GM08714 (cell line): ENCODE measurements around the gene ZCCHC13.
"Not testable (repeated sequence)": the region's sequence is repeated elsewhere in the genome, so short reads cannot be mapped to it uniquely, and the experiment has no call there.

Source experiments
- H3K4me3 ChIP-seq: fragments of 200-500 bp; sonication (Bioruptor generic); 2 replicates; pipeline ENCODE4 v1.5.1; 2014; ENCODE audit warnings: mild to moderate bottlenecking, low read length, inconsistent platforms
- ZNF274 ChIP-seq: IDR thresholded peaks from 2 replicates; pipeline ENCODE4 v1.6.1; 2012; ENCODE audit warnings: mild to moderate bottlenecking, low read depth, low read length

Gene ZCCHC13

GRCh38 chrX:74304016-74304415, at the start of gene ZCCHC13:
TSS of gene ZCCHC13 (plus strand) at chrX:74304180. CDS start at chrX:74304267, 87 bp downstream.
- no peak for TF ChIP-seq ZNF274
- no peak within 1 kb of the TSS for H3K4me3 ChIP-seq

DNA sequence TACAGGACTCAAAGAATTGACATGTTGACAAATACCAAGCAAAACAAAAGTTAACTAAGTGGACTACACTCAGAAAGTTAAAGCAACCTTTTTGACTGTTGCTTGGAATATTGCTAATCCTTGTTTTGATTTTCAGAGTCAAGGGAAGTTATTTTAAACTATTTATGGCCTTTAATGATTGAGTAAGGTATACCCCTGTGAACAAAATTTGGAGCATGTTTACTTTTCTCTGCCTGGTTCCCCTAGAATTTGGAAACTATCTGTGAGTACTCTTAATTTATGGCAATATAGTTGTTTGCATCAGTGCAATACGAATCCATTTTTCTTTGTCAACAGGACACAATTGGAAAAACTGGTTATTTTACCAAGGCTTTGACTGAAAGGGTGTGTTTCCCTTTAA, 45.9 kb upstream of the ZCCHC13 start:
- not testable (repeated sequence) for H3K4me3 ChIP-seq

- no peak overlapping the region for H3K4me3 ChIP-seq
- no peak for TF ChIP-seq ZNF274
These were observed 44.0 kb upstream of the ZCCHC13 start for GRCh38 chrX:74259885-74260491.

DNA sequence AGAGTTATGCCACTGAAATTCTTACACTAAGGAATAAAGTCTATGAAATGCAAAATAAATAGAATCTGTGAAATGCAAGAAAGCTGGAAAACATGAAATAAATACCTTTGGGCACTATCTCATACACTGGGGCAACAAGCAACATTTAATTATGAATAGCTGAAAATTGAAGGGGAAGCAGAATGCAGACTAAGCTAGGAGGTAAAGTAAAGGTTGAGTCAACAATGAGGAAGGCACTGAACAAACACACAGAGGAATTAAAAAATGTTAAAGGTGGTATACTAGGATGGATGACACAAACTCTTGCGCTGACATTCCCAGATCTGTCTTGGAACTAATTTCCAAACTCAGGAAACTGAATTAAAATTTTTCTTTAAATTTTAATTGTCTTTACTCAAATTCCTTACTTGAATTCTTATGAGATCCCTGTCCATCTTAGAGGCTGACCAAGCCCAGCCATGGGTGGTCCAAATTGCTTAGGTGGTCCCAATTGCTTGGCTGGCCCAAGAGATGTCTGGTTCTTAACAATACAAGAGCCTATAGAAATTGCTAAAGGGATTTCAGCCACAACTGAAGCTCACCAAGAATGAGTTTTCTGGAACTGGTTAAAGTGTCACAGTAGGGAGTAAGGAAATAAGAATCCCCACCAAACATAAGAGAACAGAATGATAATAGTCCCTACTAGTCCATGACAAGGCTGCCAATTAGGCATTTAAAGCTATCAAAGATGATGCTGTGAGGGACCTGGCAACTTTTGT, 41.3 kb upstream of the ZCCHC13 start:
- TF ChIP-seq ZNF274: no peak
- no peak overlapping the region for H3K4me3 ChIP-seq

GRCh38 chrX:74270393-74270792, 33.6 kb upstream of the ZCCHC13 start:
- H3K4me3 ChIP-seq: no peak overlapping the region
- no peak for TF ChIP-seq ZNF274

GRCh38 chrX:74272230-74272629, 31.8 kb upstream of the ZCCHC13 start:
- TF ChIP-seq ZNF274: no peak
- no peak overlapping the region for H3K4me3 ChIP-seq

DNA sequence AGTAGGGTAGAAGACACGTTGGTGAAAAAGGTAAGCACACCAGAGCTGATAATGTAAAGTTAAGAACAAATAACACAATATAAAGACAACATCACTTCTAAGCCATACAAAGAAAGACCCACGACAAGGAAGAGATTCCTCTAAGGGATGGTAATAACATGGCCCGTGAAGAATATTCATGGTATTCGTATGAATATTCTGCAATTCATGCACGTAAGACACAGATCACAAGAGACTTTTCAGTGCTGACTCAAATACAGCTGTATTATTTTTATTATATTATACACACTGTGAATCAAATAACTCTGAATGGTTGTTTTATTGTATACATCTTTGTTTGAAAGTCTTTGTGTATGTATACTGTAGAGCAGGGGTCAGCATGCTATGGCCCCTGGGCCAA, 29.5 kb upstream of the ZCCHC13 start:
- TF ChIP-seq ZNF274: no peak
- H3K4me3 ChIP-seq: no peak overlapping the region

DNA sequence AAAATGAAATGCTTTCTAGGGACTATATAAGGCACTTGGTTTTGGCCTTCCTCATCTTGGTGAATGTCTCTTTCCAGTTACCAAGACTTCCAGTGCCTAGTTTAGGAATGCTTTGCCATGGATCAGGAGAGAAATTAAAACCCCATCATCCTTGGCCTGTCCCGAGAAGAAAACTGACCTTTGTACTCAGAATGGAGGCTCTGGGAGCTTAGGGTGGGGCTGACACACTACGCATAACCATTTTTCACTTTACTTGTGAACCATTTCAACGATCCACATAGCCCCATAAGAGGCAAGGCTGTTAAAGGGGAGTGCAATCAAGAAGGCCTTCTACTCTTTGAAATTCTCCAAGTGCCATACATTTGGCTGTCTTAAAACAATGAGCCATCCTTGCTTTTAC, 26.7 kb upstream of the ZCCHC13 start:
- H3K4me3 ChIP-seq: no peak overlapping the region
- TF ChIP-seq ZNF274: no peak

DNA sequence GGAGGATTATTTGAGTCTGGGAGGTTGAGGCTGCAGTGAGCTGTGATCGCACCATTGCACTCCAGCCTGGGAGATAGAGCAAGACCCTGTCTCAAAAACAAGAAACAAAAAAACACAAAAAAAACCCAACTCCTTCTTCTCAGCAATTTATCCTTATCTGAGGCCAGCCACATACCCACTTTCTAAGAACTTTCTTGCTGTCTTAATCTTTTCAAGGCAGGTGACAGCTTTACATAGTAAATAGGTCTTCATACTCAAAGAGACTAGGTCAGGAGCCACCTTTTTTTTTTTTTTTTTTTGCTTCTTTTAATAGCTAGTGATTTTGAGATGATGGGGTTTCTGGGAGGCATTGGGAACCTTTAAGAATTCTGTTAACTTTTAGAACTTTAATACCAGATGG, 26.1 kb upstream of the ZCCHC13 start:
- no peak overlapping the region for H3K4me3 ChIP-seq
- no peak for TF ChIP-seq ZNF274

DNA sequence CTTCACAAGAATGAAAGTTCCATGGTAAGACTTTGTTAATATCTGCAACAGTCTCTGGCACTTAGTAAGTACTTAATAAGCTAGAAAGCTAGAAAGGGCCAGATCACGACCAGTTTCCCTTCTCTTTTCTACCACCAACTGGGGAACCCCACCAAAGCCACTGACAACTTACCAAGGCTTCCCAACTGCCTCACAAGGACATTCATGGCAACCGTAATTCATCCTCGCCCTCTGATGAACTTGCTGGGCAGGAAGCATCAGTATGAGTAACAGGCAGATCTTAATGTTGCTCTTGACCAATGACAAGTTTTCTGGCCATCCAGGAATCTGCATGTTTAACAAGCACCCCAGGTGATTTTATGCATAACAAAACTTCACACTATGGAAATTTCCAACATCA, 23.2 kb upstream of the ZCCHC13 start:
- no peak overlapping the region for H3K4me3 ChIP-seq
- no peak for TF ChIP-seq ZNF274

DNA sequence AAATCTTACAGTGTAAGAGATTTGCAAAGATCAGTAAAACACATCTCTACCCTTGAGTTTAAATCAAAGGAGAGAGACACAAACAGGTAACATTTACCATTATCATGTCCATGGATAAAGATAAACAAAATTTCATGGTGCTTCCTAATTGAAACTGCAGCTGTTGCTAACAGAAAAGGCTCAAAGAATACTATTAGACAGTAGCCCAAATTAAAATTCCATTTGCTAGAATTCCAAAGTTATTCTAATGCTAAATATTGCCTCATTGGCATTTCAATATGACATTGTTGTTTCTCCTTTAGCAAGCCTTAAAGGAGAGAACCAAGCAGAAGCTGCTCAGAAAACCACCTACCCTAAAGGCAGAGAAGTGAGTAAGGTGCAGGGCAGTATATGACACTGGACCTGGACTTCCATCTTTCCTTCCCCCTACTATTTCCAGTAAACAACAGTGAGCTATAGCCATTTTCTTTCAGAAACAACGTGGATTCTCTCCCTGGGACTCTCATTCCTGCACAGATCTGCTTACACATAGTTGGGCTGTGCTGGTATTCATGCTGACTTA, 19.5 kb upstream of the ZCCHC13 start:
- no peak for TF ChIP-seq ZNF274
- H3K4me3 ChIP-seq: no peak overlapping the region

- no peak for TF ChIP-seq ZNF274
- no peak overlapping the region for H3K4me3 ChIP-seq
These were observed 16.8 kb upstream of the ZCCHC13 start for GRCh38 chrX:74286950-74287740.

DNA sequence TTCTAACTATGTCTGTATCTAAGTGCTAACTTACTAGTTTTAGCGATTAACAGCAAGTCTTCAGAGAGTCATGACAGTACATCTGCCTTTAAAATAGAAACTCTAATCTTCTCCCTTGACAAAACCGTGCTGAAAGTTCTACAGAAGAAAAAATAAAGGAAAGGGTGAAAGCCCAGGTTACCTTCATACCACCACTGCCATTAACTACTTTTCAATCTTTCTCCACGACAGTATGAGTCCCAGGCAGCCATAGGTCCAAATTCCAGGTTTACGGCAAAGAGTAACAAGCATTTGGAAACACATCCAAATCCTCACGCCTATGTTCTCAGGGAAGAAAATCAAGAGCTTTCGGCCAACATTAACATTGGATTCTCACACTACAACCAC, 12.4 kb upstream of the ZCCHC13 start:
- H3K4me3 ChIP-seq: peak overlapping the region; percentile 68
- no peak for TF ChIP-seq ZNF274

DNA sequence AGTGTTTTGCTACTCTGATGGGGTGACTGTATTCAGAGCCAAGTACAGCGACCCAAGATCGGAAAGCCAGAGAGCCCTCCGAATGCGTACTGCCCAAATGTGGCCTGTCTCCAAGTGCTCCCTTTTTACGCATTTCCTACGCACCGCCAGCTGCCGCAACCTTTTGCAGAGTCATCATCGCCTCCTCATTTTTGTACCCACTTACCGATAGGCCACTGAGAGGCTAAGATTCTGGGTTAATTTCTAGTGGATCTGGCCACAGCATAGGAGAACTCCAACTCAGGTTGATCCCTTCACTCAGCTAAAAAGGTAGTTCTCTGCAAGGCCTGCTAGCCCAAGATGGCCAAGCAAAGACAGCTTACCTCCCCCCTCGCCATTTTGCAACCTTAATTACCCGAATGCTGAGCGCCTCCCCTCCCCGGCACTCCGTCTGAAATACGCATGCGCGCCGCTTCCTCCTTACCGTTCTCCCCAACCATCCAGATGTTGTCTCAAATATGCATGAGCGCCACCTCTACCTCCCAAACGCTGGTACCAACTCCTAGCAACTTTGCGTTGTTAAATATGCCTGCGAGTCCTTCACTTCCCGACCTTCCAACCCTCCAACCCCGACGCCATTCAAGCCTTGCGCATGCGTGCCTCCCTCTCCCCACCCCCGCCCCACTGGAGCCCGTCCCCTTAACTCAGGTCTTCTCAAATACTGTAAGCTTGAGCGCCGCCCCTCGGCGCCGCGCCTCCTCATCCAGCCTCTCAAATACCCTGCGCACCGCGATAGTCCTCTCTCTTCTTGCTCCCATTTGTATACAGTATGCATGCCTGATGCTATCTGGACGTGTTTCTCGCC, 11.8 kb upstream of the ZCCHC13 start:
- peak overlapping the region; percentile 68 for H3K4me3 ChIP-seq
- TF ChIP-seq ZNF274: no peak

DNA sequence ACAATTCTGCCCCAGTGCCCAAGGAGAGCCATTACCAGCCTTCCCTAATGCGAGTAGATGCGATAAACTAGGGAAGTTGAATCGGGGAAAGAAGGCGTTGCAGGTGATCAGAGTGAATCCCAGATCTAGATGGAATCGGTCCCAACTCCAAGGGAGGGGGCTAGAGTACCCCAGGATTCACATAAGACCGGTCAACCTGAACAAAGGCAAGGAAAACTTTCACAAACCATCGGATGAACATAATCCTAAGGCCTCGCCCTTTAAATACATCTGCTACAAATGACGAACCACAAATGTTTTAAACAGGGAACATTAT, 11.2 kb upstream of the ZCCHC13 start:
- peak overlapping the region; percentile 68 for H3K4me3 ChIP-seq
- TF ChIP-seq ZNF274: no peak
